Activated T-helper 9 cell treated with anti-CD3 and anti-CD28 coated beads, Interleukin-2, amount 50 U/mL, for 16 hours (primary cell): Measurements from ENCODE around the gene CELSR2.
"Not testable (repeated sequence)": the region's sequence is repeated elsewhere in the genome, so short reads cannot be mapped to it uniquely, and the experiment has no call there.

Experiments
- DNase-seq: peaks from one replicate; pipeline ENCODE4 v3.0.0-alpha.2; 2020; ENCODE audit warnings: low read depth

The CELSR2 gene, protein sequence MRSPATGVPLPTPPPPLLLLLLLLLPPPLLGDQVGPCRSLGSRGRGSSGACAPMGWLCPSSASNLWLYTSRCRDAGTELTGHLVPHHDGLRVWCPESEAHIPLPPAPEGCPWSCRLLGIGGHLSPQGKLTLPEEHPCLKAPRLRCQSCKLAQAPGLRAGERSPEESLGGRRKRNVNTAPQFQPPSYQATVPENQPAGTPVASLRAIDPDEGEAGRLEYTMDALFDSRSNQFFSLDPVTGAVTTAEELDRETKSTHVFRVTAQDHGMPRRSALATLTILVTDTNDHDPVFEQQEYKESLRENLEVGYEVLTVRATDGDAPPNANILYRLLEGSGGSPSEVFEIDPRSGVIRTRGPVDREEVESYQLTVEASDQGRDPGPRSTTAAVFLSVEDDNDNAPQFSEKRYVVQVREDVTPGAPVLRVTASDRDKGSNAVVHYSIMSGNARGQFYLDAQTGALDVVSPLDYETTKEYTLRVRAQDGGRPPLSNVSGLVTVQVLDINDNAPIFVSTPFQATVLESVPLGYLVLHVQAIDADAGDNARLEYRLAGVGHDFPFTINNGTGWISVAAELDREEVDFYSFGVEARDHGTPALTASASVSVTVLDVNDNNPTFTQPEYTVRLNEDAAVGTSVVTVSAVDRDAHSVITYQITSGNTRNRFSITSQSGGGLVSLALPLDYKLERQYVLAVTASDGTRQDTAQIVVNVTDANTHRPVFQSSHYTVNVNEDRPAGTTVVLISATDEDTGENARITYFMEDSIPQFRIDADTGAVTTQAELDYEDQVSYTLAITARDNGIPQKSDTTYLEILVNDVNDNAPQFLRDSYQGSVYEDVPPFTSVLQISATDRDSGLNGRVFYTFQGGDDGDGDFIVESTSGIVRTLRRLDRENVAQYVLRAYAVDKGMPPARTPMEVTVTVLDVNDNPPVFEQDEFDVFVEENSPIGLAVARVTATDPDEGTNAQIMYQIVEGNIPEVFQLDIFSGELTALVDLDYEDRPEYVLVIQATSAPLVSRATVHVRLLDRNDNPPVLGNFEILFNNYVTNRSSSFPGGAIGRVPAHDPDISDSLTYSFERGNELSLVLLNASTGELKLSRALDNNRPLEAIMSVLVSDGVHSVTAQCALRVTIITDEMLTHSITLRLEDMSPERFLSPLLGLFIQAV (N-terminal part only)

DNA sequence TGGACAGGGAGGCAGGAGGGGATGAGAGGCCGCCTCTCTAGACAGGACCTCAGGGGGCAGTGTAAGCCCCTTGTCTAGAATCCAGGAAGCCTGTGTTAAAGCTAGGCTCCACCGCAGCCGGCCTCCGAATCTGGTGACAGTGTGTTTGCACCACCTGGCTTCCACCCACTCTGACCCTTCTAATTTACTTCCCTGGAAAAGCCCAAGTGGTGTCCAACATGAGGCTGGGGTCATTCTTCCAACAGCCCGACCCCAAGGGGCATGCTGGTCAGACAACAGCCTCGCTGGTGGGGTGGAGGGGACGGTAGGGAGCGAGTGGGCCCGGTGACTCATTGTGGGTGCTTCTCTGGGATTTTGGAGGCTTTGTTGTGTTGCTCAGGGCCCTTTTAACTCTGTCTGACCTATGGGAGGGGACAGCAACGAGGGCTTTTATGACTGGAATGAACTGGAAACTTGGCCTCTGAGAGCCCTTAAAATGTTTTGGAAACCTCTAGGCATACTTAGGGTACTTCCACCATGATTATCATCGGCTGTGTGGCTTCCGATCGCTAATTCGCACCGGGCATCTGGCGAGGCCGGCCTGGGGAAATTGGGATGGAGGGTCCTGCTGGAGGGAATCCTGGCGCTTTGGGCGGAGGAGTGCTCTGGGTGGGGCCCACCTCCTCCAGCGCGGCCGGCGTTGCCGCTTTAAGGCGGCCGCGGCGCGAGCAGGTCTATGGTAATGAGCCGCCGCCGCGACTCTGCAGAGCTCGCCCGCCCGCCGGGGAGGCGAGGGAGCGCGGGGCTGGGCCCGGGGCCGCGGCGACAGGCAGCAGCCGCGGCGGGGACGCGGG, at the start of gene CELSR2:
CELSR2 (plus strand) TSS at position 743 of the 833 bp plus-strand sequence. CDS start 541 bp downstream, outside the sequence.
- DNase-seq: peak; percentile 36

DNA sequence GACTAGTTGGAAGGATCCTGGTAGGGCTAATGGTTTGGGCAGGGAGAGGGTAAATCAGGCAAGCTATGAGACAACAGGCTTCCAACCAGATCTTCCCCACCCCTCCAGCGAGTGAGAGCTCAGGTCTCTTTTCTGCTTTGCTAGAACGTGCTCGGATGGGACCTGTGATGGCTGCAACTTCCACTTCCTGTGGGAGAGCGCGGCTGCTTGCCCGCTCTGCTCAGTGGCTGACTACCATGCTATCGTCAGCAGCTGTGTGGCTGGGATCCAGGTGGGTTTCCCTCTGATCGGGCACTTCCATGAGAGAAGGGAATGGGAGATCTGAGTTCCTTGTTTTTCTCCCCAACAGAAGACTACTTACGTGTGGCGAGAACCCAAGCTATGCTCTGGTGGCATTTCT, 49.6 kb upstream of the CELSR2 start:
- DNase-seq: no peak

DNA sequence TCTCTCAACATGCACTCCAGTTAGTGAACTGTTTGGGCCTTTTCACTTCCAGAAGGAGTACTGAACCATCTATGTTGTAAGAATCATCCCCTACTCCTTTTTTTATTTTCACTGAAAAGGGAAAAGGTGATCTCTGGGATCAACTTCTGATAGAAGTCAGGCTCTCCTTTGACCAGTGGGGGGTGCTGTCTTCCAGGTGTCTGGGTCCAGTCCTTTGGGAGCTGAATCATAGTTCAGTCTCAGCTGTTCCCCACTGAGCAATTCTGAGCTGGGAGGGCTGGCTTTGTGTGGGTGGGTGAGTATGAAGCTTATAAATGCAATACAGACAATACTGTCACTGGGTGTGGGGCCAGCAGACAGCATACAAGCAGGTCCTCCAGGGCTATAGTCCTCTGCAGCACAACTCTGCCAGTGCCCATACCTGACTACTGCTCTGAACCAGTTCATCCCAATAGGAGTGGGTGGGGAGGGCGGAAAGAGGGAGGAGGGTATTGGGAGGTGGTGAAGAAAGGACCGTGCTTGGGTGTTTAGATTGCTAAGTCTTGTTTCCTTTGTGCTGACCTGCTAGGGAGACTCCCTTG, 48.1 kb upstream of the CELSR2 start:
- peak; percentile 34 for DNase-seq

DNA sequence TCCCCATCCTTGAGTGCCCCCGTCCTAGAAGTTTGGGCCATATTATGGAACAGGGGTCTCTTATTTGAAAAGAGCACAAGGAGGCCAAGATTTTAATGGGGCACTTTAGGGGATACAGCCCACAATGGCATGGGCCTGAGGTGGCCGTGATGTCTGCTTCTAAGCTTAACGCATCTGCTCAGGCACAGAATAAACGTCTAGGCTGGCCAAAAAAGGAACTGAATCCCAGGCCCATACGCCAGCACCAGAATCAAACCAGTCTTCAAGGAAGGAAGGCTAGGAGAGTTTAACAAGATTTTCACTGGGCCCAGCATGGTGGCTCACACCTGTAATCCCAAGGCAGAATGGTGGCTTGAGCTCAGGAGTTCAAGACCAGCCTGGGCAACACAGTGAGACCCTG, 44.9 kb upstream of the CELSR2 start:
- DNase-seq: no peak

DNA sequence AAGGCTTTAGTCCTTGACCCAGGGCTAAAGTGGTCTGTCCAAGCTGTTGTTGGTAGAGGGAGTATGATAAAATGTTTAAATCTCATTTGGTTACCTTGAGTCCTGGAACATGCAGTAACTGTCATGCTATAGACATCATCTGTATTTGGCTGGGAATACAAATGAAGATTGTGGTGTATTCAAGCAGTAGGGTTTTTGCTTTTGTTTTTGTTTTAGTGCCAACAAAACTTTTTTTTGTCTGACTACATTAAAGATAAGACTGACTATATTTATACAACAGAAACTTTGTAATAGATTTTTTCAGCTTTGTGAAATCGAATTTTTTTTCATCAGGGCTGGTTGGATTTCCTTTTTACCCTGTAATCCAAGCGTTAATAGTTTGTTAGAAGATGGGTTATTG, 43.0 kb upstream of the CELSR2 start:
- DNase-seq: no peak

DNA sequence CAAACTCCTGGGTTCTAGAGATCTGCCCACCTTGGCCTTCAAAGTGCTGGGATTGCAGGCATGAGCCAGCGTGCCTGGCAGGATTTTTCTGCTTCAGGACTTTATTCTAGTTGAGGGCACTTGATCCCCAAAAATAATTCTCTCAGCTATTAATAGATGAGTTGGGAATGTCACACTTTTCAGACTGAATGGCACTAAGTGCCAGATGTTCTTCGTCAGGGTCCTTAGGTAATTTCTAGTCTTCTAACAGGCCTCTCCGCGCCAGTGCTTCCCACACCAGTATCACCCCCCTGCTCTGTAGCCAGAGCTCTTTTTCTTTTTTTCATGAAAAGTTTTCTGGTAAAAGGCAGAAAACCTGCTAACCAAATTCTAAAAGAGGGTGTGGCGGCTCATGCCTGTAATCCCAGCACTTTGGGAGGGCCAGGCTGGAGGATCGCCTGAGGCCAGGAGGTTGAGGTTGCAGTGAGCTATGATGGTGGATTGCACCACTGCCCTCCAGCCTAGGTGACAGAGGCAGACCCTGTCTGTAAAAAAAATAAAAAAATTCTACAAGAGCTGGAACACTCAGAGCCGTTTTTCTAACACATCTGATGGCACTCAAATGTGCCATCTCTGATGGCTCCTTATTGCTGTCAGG, 41.8 kb upstream of the CELSR2 start:
- DNase-seq: no peak

DNA sequence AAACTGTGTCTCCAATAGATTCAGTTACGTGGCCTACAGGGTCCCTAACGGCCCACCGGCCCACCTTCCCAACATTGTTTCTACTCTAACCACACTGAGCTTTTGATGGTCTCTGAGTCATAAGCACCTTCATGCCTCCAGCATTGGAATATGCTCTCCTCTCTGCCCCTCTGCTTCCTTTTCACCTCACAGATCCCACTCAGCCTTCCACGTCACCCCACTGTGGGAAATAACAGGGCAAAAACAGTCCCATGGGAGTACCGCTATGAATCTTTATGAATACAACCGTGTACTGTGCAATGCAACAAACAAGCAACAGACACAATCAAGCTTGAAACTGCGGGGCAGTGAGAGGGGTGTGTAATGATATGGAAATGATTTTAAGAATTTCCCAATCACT, 40.9 kb upstream of the CELSR2 start:
- DNase-seq: no peak

DNA sequence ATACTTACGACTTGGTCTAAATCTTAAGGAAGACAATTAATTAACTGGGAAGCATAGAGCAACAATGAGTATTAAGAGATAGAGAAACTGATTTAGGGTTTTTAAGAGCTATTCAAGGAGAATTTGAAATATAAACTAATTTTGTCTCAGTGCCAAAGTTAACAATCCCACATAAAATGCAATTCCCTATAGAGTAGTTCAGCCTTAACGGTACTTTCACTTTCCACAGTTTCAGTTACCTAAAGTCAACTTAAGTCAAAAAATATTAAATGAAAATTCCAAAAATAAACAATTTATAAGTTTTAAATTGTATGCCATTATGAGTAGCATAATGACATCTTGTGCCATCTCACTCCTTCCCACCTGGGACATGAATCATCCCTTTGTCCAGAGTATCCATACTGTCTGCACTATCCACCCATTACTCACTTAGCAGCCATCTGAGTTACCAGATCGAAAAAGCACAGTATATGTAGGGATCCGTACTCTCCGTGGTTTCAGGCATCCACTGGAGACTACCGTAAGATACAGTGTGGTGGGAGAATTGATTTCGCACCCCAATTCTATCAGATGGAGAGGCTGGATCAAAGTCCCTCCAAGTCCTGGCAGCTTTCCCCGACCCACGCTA, 40.4 kb upstream of the CELSR2 start:
- DNase-seq: no peak

DNA sequence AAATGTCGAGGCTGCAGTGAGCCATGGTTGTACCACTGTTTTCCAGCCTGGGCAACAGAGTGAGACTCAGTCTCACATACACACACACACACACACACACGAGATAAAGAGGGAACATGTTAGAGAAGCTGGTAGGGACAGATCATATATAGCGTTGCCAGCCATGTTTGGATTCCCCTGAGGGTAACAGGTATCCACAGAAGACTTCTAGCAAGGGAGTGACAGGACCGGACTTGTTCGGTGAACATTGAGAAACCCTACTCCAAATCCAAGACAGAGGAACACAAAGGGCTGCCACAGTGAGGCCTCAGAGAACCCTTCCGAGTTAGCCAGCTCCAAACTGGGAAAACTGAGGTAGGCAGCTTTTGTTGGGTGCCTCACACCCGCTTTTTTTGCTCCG, 39.3 kb upstream of the CELSR2 start:
- no peak for DNase-seq

DNA sequence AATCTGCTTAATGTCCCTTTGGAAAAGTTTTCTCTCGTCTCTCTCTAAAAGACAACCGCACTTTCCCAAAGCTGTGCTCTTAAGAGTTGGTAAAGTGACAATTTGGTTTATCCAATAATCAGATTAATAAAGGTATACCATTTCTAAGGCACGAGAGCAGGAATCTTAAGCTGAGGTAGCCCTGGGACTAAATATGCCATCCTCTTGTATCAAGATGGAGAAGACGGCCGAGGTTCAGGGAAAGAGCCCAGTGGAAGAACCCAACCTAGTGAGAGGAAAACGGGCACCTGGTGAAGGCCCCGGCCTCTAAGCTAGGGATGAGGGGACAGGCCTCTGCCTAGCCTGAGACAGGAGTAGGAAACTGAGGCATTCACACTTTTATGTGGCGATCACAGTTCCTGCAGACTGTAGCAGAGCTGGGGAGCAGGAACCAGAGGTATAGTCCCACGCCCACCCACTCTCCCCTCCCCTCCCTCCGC, 36.0 kb upstream of the CELSR2 start:
- no peak for DNase-seq

DNA sequence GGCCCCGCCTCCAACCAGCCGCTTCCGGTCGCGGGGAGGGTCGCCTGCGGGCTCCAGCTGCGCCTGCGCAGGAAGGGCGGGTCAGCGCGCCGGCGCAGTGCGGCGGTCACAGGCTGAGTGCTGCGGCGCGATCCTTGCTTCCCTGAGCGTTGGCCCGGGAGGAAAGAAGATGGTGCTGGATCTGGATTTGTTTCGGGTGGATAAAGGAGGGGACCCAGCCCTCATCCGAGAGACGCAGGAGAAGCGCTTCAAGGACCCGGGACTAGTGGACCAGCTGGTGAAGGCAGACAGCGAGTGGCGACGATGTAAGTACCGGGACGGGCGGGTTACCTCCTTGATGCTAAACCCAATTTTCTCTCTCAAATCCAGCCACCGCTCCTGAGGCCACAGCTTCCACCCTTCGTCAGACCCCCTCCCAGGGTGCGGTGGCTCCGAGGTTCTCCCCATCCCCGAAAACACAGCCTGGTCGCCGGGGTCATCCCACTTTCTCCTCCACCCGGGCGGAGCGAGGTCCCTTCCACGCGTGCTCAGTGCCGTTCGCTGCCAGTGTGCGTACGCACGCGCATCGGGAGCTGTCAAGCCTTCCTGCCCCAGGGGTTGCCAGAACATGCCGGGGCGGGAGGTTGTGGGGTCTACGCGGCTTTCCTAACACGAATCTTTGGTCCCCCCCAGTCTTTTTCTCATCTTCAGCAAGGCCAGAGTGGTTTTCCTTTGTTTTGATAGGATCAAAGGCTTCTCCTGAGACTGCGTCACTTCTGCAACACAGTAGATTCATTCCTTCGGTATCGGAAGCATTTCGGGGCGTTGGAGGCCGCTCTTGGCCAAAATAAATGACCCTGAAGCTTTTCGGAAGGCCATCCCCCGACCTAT, 35.3 kb upstream of the CELSR2 start, which contains the start of gene SARS1:
SARS1 (plus strand) TSS at position 95 of the 870 bp plus-strand sequence; CDS start at position 170, 75 bp downstream.
- DNase-seq: peak; percentile 82

DNA sequence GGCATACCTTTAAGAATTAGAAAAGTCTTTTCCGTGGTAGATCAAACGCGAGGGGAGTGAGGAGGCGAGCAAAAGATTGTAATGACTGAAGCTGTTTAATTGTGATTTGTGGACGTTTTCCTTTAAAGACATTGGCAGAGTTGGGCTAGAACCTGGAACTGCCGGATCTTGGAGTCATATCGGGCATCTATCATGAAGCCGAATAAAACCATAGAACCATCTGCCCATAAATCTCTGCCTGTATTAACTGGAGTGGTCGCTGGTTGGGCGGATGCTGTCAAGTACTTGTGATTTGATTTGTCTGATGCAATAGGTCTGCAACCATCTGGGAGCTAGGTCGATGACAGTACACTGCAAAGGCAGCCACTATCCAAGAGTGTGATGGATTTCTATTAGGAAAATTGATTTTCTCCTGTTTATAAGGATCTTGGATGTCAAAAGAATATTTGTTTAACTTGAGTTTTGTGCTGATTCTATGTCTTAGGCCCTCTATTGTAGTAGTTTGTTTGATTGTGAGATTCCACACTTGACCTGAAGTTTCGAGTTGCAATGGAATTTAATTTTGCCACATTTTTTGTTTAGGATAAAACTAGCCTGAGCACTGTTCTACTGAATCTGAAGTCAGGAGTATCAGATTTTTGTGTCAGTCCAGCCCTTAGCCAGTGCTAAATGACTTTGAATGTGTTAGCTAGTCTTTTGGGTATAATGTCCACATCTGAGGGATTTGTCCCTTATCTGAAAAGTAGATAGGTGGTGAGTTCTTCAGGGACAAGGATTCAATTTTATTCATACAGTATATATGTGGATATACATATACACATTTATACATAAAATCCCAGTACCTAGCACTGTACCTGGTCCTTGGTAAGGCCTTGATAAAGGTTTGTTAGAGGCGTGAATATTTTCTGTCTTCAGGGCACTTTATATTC, 34.4 kb upstream of the CELSR2 start:
- peak; percentile 27 for DNase-seq

DNA sequence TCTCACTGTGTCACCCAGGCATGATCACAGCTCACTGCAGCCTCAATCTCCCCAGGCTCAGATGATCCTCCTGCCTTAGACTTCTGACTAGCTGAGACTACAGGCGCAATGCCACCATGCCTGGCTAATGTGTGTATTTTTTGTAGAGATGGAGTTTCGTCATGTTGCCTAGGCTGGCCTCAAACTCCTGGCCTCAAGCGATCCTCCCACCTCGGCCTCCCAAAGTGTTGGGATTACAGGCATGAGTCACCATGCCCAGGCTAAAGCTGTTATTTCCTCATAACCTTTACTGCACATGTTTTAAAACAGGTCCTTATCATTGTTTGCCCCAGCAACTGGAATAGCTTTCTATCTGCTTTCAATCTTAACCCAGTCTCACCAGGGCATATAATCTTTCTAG, 32.7 kb upstream of the CELSR2 start:
- no peak for DNase-seq

DNA sequence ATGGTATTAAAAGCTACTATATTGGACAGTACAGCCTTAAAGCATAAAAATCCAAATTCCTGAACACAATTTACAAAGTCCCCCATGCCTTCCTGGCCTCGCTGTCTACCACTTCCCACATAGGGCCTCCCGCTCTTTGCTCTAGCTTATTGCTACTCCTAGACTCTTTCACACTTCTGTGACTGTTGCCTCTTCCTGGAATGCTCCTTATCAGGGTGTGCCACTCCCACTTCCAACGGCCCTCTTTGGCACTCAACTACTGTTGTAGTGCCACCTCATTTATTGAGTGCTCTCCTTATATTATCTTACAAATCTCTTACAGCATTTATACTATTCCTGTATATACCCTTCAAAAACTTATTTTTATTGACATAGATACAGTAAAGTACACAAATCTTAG, 30.8 kb upstream of the CELSR2 start:
- DNase-seq: no peak

DNA sequence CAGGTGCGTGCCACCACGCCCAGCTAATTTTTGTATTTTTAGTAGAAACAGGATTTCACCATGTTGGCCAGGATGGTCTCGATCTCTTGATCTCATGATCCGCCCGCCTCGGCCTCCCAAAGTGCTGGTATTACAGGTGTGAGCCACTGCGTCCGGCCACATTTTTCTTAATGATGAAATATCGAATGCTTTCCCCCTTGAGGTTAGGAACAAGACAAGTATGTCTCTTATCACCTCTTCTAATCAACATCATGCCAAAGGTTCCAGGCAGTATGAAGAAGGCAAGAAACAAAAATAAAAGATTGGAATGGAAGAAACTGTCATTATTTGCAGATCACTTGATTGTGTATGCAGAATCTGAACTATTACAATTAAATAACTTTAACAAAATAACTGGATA, 28.1 kb upstream of the CELSR2 start:
- not testable (repeated sequence) for DNase-seq

DNA sequence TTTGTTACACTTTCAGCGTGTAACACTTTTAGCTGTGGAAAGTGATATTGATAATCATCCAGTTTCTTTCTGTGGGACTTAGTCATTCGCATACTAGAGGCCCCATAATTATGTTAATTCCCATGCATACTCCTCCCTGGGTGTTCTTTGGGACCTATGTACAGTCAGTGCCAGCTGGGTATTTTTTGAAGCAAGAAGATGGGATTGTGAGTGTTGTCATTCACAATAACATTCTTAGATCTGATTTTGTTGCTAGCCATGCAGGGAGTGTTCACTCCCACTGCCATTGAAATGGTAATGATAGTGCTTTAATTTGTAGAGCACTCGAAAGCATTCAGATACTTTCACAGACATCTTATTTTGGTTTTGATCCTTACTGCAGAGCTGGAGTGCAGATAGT, 24.0 kb upstream of the CELSR2 start:
- DNase-seq: no peak

DNA sequence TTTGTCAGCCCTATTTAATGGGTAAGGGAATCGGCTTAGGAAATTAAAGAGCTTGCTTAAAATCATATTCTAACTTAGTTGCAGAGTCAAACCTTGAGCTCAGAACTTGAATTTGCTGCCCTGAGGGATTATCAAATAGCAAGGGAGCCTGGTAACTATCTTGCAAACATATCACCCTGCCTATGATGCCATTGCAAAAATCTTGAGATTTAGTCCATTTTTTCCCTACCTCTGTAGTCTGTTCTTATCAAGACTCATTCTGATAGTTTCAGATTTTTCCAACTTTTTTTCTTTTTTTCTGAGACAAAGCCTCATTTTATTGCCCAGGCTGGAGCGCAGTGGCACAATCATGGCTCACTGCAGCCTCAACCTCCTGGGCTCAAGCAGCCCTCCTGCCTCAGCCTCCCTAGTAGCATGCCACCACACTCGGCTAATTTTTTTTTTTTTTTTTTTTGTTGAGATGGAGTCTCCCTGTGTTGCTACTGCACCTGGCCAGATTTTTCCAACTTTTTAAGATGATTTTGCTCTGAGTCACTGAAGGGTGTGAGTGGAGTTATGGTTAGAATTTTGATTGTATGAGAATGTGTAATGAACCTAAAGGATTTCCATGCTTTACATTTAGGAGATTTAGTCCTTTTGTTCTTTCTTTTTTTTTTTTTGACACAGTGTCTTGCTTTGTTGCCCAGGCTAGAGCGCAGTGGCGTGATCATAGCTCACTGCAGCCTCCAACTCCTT, 23.5 kb upstream of the CELSR2 start:
- DNase-seq: no peak
